Trophoblast cell (in vitro differentiated cells and primary cell): ENCODE measurements around the gene COX6A2.

ENCODE experiments used
- DNase-seq, 2 donors: peaks; one replicate each; pipeline ENCODE4 v3.0.0-alpha.2; 2016
- H2AFZ ChIP-seq: 2 replicates; pipeline ENCODE4 v1.6.1; 2013; ENCODE audit warnings: low read length, moderate library complexity, mild to moderate bottlenecking; ENCODE audit not compliant: insufficient read depth, poor library complexity
- H2AK5ac ChIP-seq: 2 replicates; pipeline ENCODE4 v1.6.1; 2013; ENCODE audit warnings: mild to moderate bottlenecking, low read length
- H2BK120ac ChIP-seq: 2 replicates; pipeline ENCODE4 v1.6.1; 2013; ENCODE audit warnings: low read length, mild to moderate bottlenecking, moderate library complexity; ENCODE audit not compliant: insufficient read depth, poor library complexity
- H2BK12ac ChIP-seq: 2 replicates; pipeline ENCODE4 v1.6.1; 2013; ENCODE audit warnings: mild to moderate bottlenecking, low read length, moderate library complexity
- H2BK5ac ChIP-seq: 2 replicates; pipeline ENCODE4 v1.6.1; 2013; ENCODE audit warnings: low read length, low read depth, moderate library complexity, mild to moderate bottlenecking; ENCODE audit not compliant: poor library complexity
- H3K14ac ChIP-seq: 2 replicates; pipeline ENCODE4 v1.6.1; 2013; ENCODE audit warnings: mild to moderate bottlenecking, low read length
- H3K18ac ChIP-seq: 2 replicates; pipeline ENCODE4 v1.6.1; 2013; ENCODE audit warnings: mild to moderate bottlenecking, low read length
- H3K23ac ChIP-seq: 2 replicates; pipeline ENCODE4 v1.6.1; 2013; ENCODE audit warnings: low read length
- H3K27ac ChIP-seq: 2 replicates; pipeline ENCODE4 v1.5.1; 2013; ENCODE audit warnings: low read depth, mild to moderate bottlenecking, inconsistent platforms, low read length, moderate library complexity
- H3K27me3 ChIP-seq: 2 replicates; pipeline ENCODE4 v1.6.1; 2013; ENCODE audit warnings: inconsistent platforms, mild to moderate bottlenecking, low read length, moderate library complexity; ENCODE audit not compliant: insufficient read depth
- H3K36me3 ChIP-seq, 2 experiments: 1 replicate in 1 of 2; 2 replicates in 1 of 2; pipeline ENCODE4 v1.6.1; 2013; ENCODE audit warnings: low read length in 2 of 2, mild to moderate bottlenecking in 2 of 2, moderate library complexity in 1 of 2; ENCODE audit not compliant: insufficient read depth in 2 of 2, control insufficient read depth in 1 of 2
- H3K4ac ChIP-seq: 2 replicates; pipeline ENCODE4 v1.6.1; 2013; ENCODE audit warnings: low read depth, mild to moderate bottlenecking, low read length, moderate library complexity
- H3K4me1 ChIP-seq, 2 experiments: 1 replicate in 1 of 2; 2 replicates in 1 of 2; pipeline ENCODE4 v1.6.1; 2013; ENCODE audit warnings: low read length in 2 of 2, mild to moderate bottlenecking in 2 of 2, moderate library complexity in 1 of 2; ENCODE audit not compliant: insufficient read depth in 2 of 2, control insufficient read depth in 1 of 2
- H3K4me2 ChIP-seq: 2 replicates; pipeline ENCODE4 v1.6.1; 2013; ENCODE audit warnings: inconsistent platforms, mild to moderate bottlenecking, low read length, moderate library complexity
- H3K4me3 ChIP-seq: 2 replicates; pipeline ENCODE4 v1.5.1; 2013; ENCODE audit warnings: mild to moderate bottlenecking, low read depth, low read length, inconsistent platforms
- H3K79me1 ChIP-seq: one replicate; pipeline ENCODE4 v1.6.1; 2013; ENCODE audit warnings: low read length
- H3K79me2 ChIP-seq: 2 replicates; pipeline ENCODE4 v1.6.1; 2013; ENCODE audit warnings: low read length, mild to moderate bottlenecking; ENCODE audit not compliant: control insufficient read depth, insufficient read depth, poor library complexity
- H3K9ac ChIP-seq: 2 replicates; pipeline ENCODE4 v1.6.1; 2013; ENCODE audit warnings: mild to moderate bottlenecking, low read length
- H3K9me3 ChIP-seq: 2 replicates; pipeline ENCODE4 v1.6.1; 2013; ENCODE audit warnings: low read depth, mild to moderate bottlenecking, control low read depth, inconsistent platforms, low read length; ENCODE audit not compliant: insufficient read depth
- H4K12ac ChIP-seq: 2 replicates; pipeline ENCODE4 v1.6.1; 2013; ENCODE audit warnings: low read depth, mild to moderate bottlenecking, low read length, moderate library complexity
- H4K8ac ChIP-seq: 2 replicates; pipeline ENCODE4 v1.6.1; 2013; ENCODE audit warnings: low read depth, mild to moderate bottlenecking, low read length, moderate library complexity
- H4K91ac ChIP-seq: one replicate; pipeline ENCODE4 v1.6.1; 2013; ENCODE audit warnings: low read depth, mild to moderate bottlenecking, low read length, moderate library complexity
- WGBS: extraction: QIAGEN DNeasy Blood & Tissue Kit; methylation state at CpG from one replicate; pipeline ENCODE4 v1.1.7; 2013; ENCODE audit warnings: missing lambda C conversion rate; ENCODE audit not compliant: insufficient read length, insufficient coverage; ENCODE audit errors: extremely low coverage; 5-methylcytosine and 5-hydroxymethylcytosine counted together

The COX6A2 gene

GRCh38 chr16:31402687-31403086, 25.5 kb downstream of the COX6A2 start:
- no CpG with 5 or more reads among the region's 1 CpG for WGBS
- H3K14ac ChIP-seq: no peak overlapping the region

GRCh38 chr16:31401436-31401835, 26.7 kb downstream of the COX6A2 start:
- H4K12ac ChIP-seq: no peak overlapping the region
- no peak overlapping the region for H4K91ac ChIP-seq
- no peak overlapping the region for H4K8ac ChIP-seq
- H2AFZ ChIP-seq: no peak overlapping the region
- no peak overlapping the region for H2BK5ac ChIP-seq
- no peak overlapping the region for H2BK120ac ChIP-seq
- no peak overlapping the region for H3K23ac ChIP-seq
- H3K27ac ChIP-seq: no peak overlapping the region
- no peak overlapping the region for H3K4me3 ChIP-seq
- H3K36me3 ChIP-seq: no peaks in the 10 kb centered on the region
- H3K4me1 ChIP-seq: no peaks in the 10 kb centered on the region
- H3K79me2 ChIP-seq: no peaks in the 10 kb centered on the region
- no CpG with 5 or more reads among the region's 11 CpGs for WGBS
- no peak for DNase-seq
- no peak overlapping the region for H3K14ac ChIP-seq
- no peaks in the 10 kb centered on the region for H3K79me1 ChIP-seq
- no peak overlapping the region for H2BK12ac ChIP-seq
- no peak overlapping the region for H3K9ac ChIP-seq
- H2AK5ac ChIP-seq: no peak overlapping the region
- peaks cover 11% of the 10 kb centered on the region for H3K9me3 ChIP-seq
- H3K27me3 ChIP-seq: no peaks in the 10 kb centered on the region
- H3K4me2 ChIP-seq: no peak overlapping the region
- no peak overlapping the region for H3K4ac ChIP-seq
- H3K18ac ChIP-seq: no peak overlapping the region

More at GRCh38 chr16:31402687-31403086, 25.5 kb downstream of the COX6A2 start:
- H2AFZ ChIP-seq: no peak overlapping the region
- no peaks in the 10 kb centered on the region for H3K36me3 ChIP-seq
- H4K12ac ChIP-seq: no peak overlapping the region
- H3K23ac ChIP-seq: no peak overlapping the region
- H4K8ac ChIP-seq: no peak overlapping the region
- no peak overlapping the region for H3K18ac ChIP-seq
- no peak overlapping the region for H2BK120ac ChIP-seq
- no peak overlapping the region for H2AK5ac ChIP-seq
- H3K4me3 ChIP-seq: no peak overlapping the region
- no peak overlapping the region for H3K9ac ChIP-seq
- peaks cover 2% of the 10 kb centered on the region for H3K27me3 ChIP-seq
- no peak overlapping the region for H3K4ac ChIP-seq
- H3K79me1 ChIP-seq: no peaks in the 10 kb centered on the region
- H2BK12ac ChIP-seq: no peak overlapping the region
- H3K79me2 ChIP-seq: no peaks in the 10 kb centered on the region
- no peaks in the 10 kb centered on the region for H3K4me1 ChIP-seq
- H2BK5ac ChIP-seq: no peak overlapping the region
- DNase-seq: peak in 1 of 2 donors; percentile 73
- H4K91ac ChIP-seq: no peak overlapping the region
- H3K4me2 ChIP-seq: no peak overlapping the region
- H3K9me3 ChIP-seq: peaks cover 13% of the 10 kb centered on the region
- no peak overlapping the region for H3K27ac ChIP-seq

- Histone ChIP-seq H2BK12ac (no peak overlapping the region), H3K23ac (no peak overlapping the region), H3K9me3 (peaks cover 11% of the 10 kb centered on the region), H3K27ac (no peak overlapping the region), H3K18ac (no peak overlapping the region), H3K79me1 (no peaks in the 10 kb centered on the region), H2BK5ac (no peak overlapping the region), H3K9ac (no peak overlapping the region), H4K12ac (no peak overlapping the region), H2AFZ (no peak overlapping the region), H2BK120ac (no peak overlapping the region), H3K36me3 (no peaks in the 10 kb centered on the region), H2AK5ac (no peak overlapping the region), H3K79me2 (no peaks in the 10 kb centered on the region), H3K4me1 (no peaks in the 10 kb centered on the region), H3K4me2 (no peak overlapping the region), H3K27me3 (no peaks in the 10 kb centered on the region), H4K8ac (no peak overlapping the region), H4K91ac (no peak overlapping the region), H3K4me3 (no peak overlapping the region), H3K4ac (no peak overlapping the region), H3K14ac (no peak overlapping the region)
- DNase-seq: no peak
- no CpG with 5 or more reads among the region's 2 CpGs for WGBS
Observed at GRCh38 chr16:31400191-31400590, 28.0 kb downstream of the COX6A2 start.

GRCh38 chr16:31397701-31398100, 30.5 kb downstream of the COX6A2 start:
- Histone ChIP-seq H3K79me1 (no peaks in the 10 kb centered on the region), H3K4ac (no peak overlapping the region), H3K23ac (no peak overlapping the region), H2BK120ac (no peak overlapping the region), H3K4me3 (no peak overlapping the region), H4K8ac (no peak overlapping the region), H3K9me3 (peaks cover 11% of the 10 kb centered on the region), H2BK5ac (no peak overlapping the region), H3K9ac (no peak overlapping the region), H2AFZ (no peak overlapping the region), H4K91ac (no peak overlapping the region), H3K4me2 (no peak overlapping the region), H3K36me3 (no peaks in the 10 kb centered on the region), H3K27me3 (no peaks in the 10 kb centered on the region), H3K18ac (no peak overlapping the region), H3K14ac (no peak overlapping the region), H2BK12ac (no peak overlapping the region), H2AK5ac (no peak overlapping the region), H3K27ac (no peak overlapping the region), H3K4me1 (no peaks in the 10 kb centered on the region), H3K79me2 (no peaks in the 10 kb centered on the region), H4K12ac (no peak overlapping the region)
- WGBS: no CpG with 5 or more reads among the region's 9 CpGs
- DNase-seq: no peak
